T-helper 1 cell treated with Interleukin-12 subunit alpha and Interleukin-12 subunit beta and Interleukin-4 antibody, amounts not matched to agents 30 μg/mL and 1 μg/mL, for 36 hours (primary cell): ENCODE results near the gene SCFD2.

Source experiments
- H3K27ac Mint-ChIP-seq: one replicate; pipeline ENCODE4 v1.8.0; 2021; ENCODE audit warnings: mild to moderate bottlenecking, mixed read lengths
- H3K27me3 Mint-ChIP-seq: one replicate; pipeline ENCODE4 v1.8.0; 2021; ENCODE audit warnings: low read depth, mixed read lengths
- H3K36me3 Mint-ChIP-seq: one replicate; pipeline ENCODE4 v1.8.0; 2021; ENCODE audit warnings: low read depth, mixed read lengths
- H3K4me1 Mint-ChIP-seq: one replicate; pipeline ENCODE4 v1.8.0; 2021; ENCODE audit warnings: low read depth, mixed read lengths
- H3K4me3 Mint-ChIP-seq: one replicate; pipeline ENCODE4 v1.8.0; 2021; ENCODE audit warnings: mild to moderate bottlenecking, moderate library complexity, mixed read lengths
- H3K9me3 Mint-ChIP-seq: one replicate; pipeline ENCODE4 v1.8.0; 2021; ENCODE audit warnings: mixed read lengths

Gene SCFD2

GRCh38 chr4:52945326-52945898 lies 420.4 kb downstream of the SCFD2 start:
- Mint-ChIP-seq H3K27me3 (no peaks in the 10 kb centered on the region), H3K36me3 (no peaks in the 10 kb centered on the region), H3K4me3 (no peak overlapping the region), H3K27ac (no peak overlapping the region), H3K9me3 (no peaks in the 10 kb centered on the region), H3K4me1 (no peaks in the 10 kb centered on the region)

- Mint-ChIP-seq H3K27me3 (no peaks in the 10 kb centered on the region), H3K4me1 (no peaks in the 10 kb centered on the region), H3K27ac (no peak overlapping the region), H3K9me3 (no peaks in the 10 kb centered on the region), H3K36me3 (no peaks in the 10 kb centered on the region), H3K4me3 (no peak overlapping the region)
Measured at GRCh38 chr4:52943677-52944076, 422.2 kb downstream of the SCFD2 start.

GRCh38 chr4:52942936-52943335 lies 422.9 kb downstream of the SCFD2 start:
- H3K36me3 Mint-ChIP-seq, result no peaks in the 10 kb centered on the region
- no peaks in the 10 kb centered on the region for H3K9me3 Mint-ChIP-seq
- H3K27me3 Mint-ChIP-seq, result no peaks in the 10 kb centered on the region
- H3K4me1 Mint-ChIP-seq, result no peaks in the 10 kb centered on the region
- H3K4me3 Mint-ChIP-seq, result no peak overlapping the region
- no peak overlapping the region for H3K27ac Mint-ChIP-seq

GRCh38 chr4:52941450-52941849 lies 424.4 kb downstream of the SCFD2 start:
- H3K4me1 Mint-ChIP-seq, result no peaks in the 10 kb centered on the region
- H3K9me3 Mint-ChIP-seq, result no peaks in the 10 kb centered on the region
- no peak overlapping the region for H3K27ac Mint-ChIP-seq
- no peaks in the 10 kb centered on the region for H3K27me3 Mint-ChIP-seq
- H3K4me3 Mint-ChIP-seq, result no peak overlapping the region
- H3K36me3 Mint-ChIP-seq, result peaks cover 2% of the 10 kb centered on the region

GRCh38 chr4:52939739-52940138 lies 426.1 kb downstream of the SCFD2 start:
- no peak overlapping the region for H3K4me3 Mint-ChIP-seq
- no peaks in the 10 kb centered on the region for H3K4me1 Mint-ChIP-seq
- no peaks in the 10 kb centered on the region for H3K27me3 Mint-ChIP-seq
- H3K27ac Mint-ChIP-seq, result no peak overlapping the region
- no peaks in the 10 kb centered on the region for H3K9me3 Mint-ChIP-seq
- peaks cover 2% of the 10 kb centered on the region for H3K36me3 Mint-ChIP-seq

GRCh38 chr4:52939325-52939724 lies 426.5 kb downstream of the SCFD2 start:
- no peaks in the 10 kb centered on the region for H3K9me3 Mint-ChIP-seq
- no peaks in the 10 kb centered on the region for H3K4me1 Mint-ChIP-seq
- no peak overlapping the region for H3K4me3 Mint-ChIP-seq
- H3K27ac Mint-ChIP-seq, result no peak overlapping the region
- H3K36me3 Mint-ChIP-seq, result peaks cover 2% of the 10 kb centered on the region
- no peaks in the 10 kb centered on the region for H3K27me3 Mint-ChIP-seq

GRCh38 chr4:52937829-52938228 lies 428.0 kb downstream of the SCFD2 start:
- Mint-ChIP-seq H3K9me3 (no peaks in the 10 kb centered on the region), H3K27me3 (no peaks in the 10 kb centered on the region), H3K27ac (no peak overlapping the region), H3K4me1 (peaks cover 2% of the 10 kb centered on the region), H3K36me3 (peaks cover 2% of the 10 kb centered on the region), H3K4me3 (no peak overlapping the region)

- H3K27me3 Mint-ChIP-seq, result no peaks in the 10 kb centered on the region
- H3K36me3 Mint-ChIP-seq, result peaks cover 2% of the 10 kb centered on the region
Measured at GRCh38 chr4:52936729-52937128, 429.1 kb downstream of the SCFD2 start.

GRCh38 chr4:52935317-52935716 lies 430.5 kb downstream of the SCFD2 start:
- H3K9me3 Mint-ChIP-seq, result no peaks in the 10 kb centered on the region
- peaks cover 5% of the 10 kb centered on the region for H3K4me1 Mint-ChIP-seq
- no peak overlapping the region for H3K27ac Mint-ChIP-seq
- peaks cover 2% of the 10 kb centered on the region for H3K36me3 Mint-ChIP-seq
- H3K27me3 Mint-ChIP-seq, result no peaks in the 10 kb centered on the region
- no peak overlapping the region for H3K4me3 Mint-ChIP-seq

More at GRCh38 chr4:52936729-52937128, 429.1 kb downstream of the SCFD2 start:
- Mint-ChIP-seq H3K27ac (no peak overlapping the region), H3K9me3 (no peaks in the 10 kb centered on the region), H3K4me1 (peaks cover 2% of the 10 kb centered on the region), H3K4me3 (no peak overlapping the region)

- H3K4me3 Mint-ChIP-seq, result no peak overlapping the region
- H3K27ac Mint-ChIP-seq, result no peak overlapping the region
- H3K9me3 Mint-ChIP-seq, result no peaks in the 10 kb centered on the region
- H3K4me1 Mint-ChIP-seq, result peaks cover 5% of the 10 kb centered on the region
- no peaks in the 10 kb centered on the region for H3K27me3 Mint-ChIP-seq
- H3K36me3 Mint-ChIP-seq, result peaks cover 2% of the 10 kb centered on the region
Measured at GRCh38 chr4:52933738-52934137, 432.1 kb downstream of the SCFD2 start.

GRCh38 chr4:52932591-52933470 lies 433.0 kb downstream of the SCFD2 start:
- Mint-ChIP-seq H3K27ac (no peak overlapping the region), H3K4me1 (peaks cover 5% of the 10 kb centered on the region), H3K36me3 (peaks cover 2% of the 10 kb centered on the region), H3K4me3 (no peak overlapping the region), H3K9me3 (no peaks in the 10 kb centered on the region), H3K27me3 (no peaks in the 10 kb centered on the region)

GRCh38 chr4:52931243-52931642 lies 434.6 kb downstream of the SCFD2 start:
- H3K27ac Mint-ChIP-seq, result no peak overlapping the region
- peaks cover 5% of the 10 kb centered on the region for H3K4me1 Mint-ChIP-seq
- peaks cover 2% of the 10 kb centered on the region for H3K36me3 Mint-ChIP-seq
- no peaks in the 10 kb centered on the region for H3K9me3 Mint-ChIP-seq
- H3K4me3 Mint-ChIP-seq, result no peak overlapping the region
- H3K27me3 Mint-ChIP-seq, result no peaks in the 10 kb centered on the region

- Mint-ChIP-seq H3K4me3 (no peak overlapping the region), H3K4me1 (peaks cover 3% of the 10 kb centered on the region)
Measured at GRCh38 chr4:52926196-52926974, 439.5 kb downstream of the SCFD2 start.

GRCh38 chr4:52925531-52925968 lies 440.3 kb downstream of the SCFD2 start:
- Mint-ChIP-seq H3K27me3 (no peaks in the 10 kb centered on the region), H3K9me3 (no peaks in the 10 kb centered on the region), H3K36me3 (peaks cover 2% of the 10 kb centered on the region), H3K27ac (no peak overlapping the region), H3K4me1 (no peaks in the 10 kb centered on the region), H3K4me3 (no peak overlapping the region)

More at GRCh38 chr4:52926196-52926974, 439.5 kb downstream of the SCFD2 start:
- H3K27me3 Mint-ChIP-seq, result no peaks in the 10 kb centered on the region
- no peak overlapping the region for H3K27ac Mint-ChIP-seq
- no peaks in the 10 kb centered on the region for H3K9me3 Mint-ChIP-seq
- peaks cover 2% of the 10 kb centered on the region for H3K36me3 Mint-ChIP-seq
